Omental fat pad (tissue), 4 donors: ENCODE data around the gene DNAJC18. TPM values are rescaled to one million over a fixed set of nuclear protein-coding genes. Genes with fewer than 3 reads are reported as not detected.
A peak's percentile ranks its signal among the peaks of the same experiment; 100 is the strongest.
"Not testable (repeated sequence)": the region's sequence is repeated elsewhere in the genome, so short reads cannot be mapped to it uniquely, and the experiment has no call there.

Source experiments
- ATAC-seq: fragments of 150-250 bp; one replicate; pipeline ENCODE4 v1.9.1; 2016; ENCODE audit warnings: mild to moderate bottlenecking, moderate library complexity; ENCODE audit not compliant: low FRiP score
- DNase-seq: peaks from one replicate; pipeline ENCODE4 v3.0.0-alpha.2; 2019; ENCODE audit warnings: low spot score
- CTCF ChIP-seq, 3 donors: fragments of 450-650 bp; IDR thresholded peaks; one replicate each; pipeline ENCODE4 v1.5.1; 2016 to 2017; ENCODE audit warnings: antibody characterized with exemption in 3 of 3, mild to moderate bottlenecking in 3 of 3, moderate library complexity in 2 of 3
- total RNA-seq, 4 donors: library from RNA; depleted of rRNA; stranded (reverse); fragments of >200 nt; gene quantifications; one replicate each; pipeline ENCODE4 v1.1.0, GENCODE V29; 2016

Gene DNAJC18
- total RNA-seq, 4 donors from 2014 or later: 6.1 to 7.4 (median 6.5) TPM

GRCh38 chr5:139414581-139415130 lies 24.7 kb downstream of the DNAJC18 start:
- ATAC-seq (peak; percentile 14), DNase-seq (no peak)
- no peak for TF ChIP-seq CTCF (IDR thresholded peaks at IDR 0.05)

DNA sequence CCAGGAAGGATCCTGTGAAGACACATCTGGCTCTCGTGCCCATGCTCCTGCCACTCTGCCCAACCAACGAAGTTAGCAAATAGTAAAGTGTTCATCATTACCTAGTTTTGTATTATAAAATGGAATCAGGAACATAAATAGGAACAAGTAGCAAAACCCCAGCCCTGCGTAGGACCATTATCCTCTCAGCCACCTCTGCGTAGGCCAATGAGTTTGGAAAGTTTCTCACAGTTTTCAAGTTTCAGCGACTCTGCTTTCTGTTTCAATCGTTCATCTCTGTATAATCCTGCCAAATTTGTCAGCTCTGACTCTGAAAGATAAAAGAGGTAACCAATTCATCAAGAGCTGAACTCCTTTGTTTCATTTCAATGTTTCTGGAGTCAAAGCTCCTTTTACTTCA lies 25.4 kb downstream of the DNAJC18 start:
- DNase-seq (no peak), ATAC-seq (no peak)
- no peak for TF ChIP-seq CTCF (IDR thresholded peaks at IDR 0.05)

DNA sequence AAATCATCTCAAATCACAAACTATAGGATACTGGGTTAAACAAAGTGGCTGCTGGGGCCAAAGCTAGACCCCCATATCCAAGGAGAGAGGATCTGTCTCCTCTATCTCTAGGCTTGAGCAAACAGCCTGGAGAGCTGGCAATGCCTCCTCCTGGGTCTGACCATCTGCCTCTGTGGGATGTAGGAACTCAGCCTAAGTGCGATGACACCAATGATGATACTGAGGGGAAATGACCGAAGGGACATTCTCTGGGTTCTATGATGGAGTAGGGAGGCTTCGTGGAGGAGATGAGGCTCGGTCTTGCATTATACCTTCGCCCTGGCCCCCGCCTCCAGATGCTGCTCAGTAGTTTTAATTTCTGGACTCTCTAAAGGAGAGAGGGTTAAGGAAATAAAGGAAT lies 26.2 kb downstream of the DNAJC18 start:
- TF ChIP-seq CTCF (IDR thresholded peaks at IDR 0.05): no peak
- ATAC-seq: no peak
- no peak for DNase-seq

DNA sequence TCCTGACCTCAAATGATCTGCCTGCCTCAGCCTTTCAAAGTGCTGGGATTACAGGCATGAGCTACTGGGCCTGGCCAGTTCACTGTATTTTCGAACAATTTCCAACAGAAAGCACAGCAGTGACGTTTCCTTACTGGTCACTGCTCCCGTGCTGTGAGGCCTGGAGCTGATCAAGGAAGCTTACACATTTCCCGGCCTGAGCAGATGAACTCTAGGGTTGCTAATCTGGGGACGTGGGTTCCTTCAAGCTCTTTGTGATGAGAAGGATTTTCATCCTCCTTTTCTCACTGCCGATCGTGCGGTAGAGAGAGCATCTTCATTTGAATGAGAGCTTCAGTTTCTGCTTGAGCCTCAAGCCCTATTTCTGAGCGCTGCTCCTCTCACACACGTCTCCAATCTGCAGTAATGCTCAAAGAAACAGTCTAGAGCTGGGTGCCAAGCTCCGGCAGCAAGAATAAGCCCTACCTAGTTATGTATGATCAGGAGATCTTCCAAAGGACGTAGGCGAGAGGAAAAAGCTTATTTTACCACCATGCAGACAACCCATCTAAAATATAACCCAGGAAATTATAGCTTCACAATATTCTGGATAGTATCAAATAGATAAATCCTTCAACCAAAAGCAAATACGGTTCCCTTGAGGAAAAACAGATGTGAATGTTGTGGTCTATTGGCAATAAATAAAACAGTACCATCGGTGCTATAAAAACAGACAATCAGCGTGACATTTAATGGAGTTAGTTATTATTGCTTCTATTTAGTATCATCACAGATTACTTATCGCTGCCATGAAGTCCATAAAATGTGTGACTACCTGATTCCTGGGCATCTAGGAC lies 28.1 kb downstream of the DNAJC18 start:
- no peak for DNase-seq
- TF ChIP-seq CTCF (IDR thresholded peaks at IDR 0.05): no peak
- no peak for ATAC-seq

- no peak for TF ChIP-seq CTCF (IDR thresholded peaks at IDR 0.05)
- no peak for ATAC-seq
- DNase-seq: no peak
Observed at GRCh38 chr5:139410121-139410992, 29.0 kb downstream of the DNAJC18 start.

DNA sequence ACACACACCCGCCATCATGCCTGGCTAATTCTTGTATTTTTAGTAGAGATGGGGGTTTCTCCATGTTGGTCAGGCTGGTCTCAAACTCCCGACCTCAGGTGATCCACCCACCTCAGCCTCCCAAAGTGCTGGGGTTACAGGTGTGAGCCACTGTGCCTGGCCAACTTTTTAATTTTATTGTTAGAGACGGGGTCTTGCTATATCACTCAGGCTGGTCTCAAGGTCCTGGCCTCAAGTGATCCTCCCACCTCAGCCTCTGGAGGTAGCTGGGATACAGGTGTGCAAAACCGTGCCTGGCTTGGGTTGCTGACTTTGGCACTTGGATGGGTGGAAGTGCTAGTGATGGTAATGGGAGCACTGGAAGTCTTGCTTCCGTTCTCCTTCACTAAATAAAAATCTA lies 30.2 kb downstream of the DNAJC18 start:
- ATAC-seq, DNase-seq: not testable (repeated sequence)

DNA sequence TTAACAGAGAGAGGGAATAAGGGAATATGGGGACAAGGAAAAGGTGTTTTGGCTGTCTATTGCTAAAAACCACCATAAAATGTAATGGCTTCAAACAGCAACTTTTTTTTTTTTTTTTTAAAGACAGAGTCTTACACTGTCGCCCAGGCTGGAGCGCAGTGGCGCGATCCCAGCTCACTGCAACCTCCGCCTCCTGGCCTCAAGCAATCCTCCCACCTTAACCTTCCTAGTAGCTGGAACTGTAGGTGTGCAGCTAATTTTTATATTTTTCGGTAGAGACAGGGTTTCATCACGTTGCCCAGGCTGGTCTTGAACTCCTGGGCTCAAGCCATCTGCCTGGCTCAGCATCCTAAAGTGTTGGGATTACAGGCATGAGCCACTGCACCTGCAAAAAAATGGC lies 31.1 kb downstream of the DNAJC18 start:
- ATAC-seq: no peak

More for the DNA sequence above, 31.1 kb downstream of the DNAJC18 start:
- no peak for TF ChIP-seq CTCF (IDR thresholded peaks at IDR 0.05)
- DNase-seq: no peak
